ENCODE data around the gene MASTL. TPM values are rescaled to one million over a fixed set of nuclear protein-coding genes. Genes with fewer than 3 reads are reported as not detected.
"Not testable (repeated sequence)": the region's sequence is repeated elsewhere in the genome, so short reads cannot be mapped to it uniquely, and the experiment has no call there.

MASTL gene
- total and polyA plus RNA-seq, 5 donors = 1.4 to 3.5 (median 2.8) TPM

- H3K4me3 ChIP-seq (ENCODE audit: low read length) = peak overlapping the region; percentile 97
- peak in 1 of 3 donors; percentile 53 for DNase-seq
- H3K9me3 ChIP-seq (ENCODE audit: control insufficient read depth, low read length); H3K4me1 ChIP-seq (ENCODE audit: control insufficient read depth, insufficient read depth, low read length); H3K27ac ChIP-seq (ENCODE audit: low read length); H3K27me3 ChIP-seq (ENCODE audit: control insufficient read depth, insufficient read depth); ATAC-seq; intact Hi-C loops (cut with DNase I): not testable (repeated sequence)
- 88% methylated on average over 17 of the region's 17 CpGs for WGBS
Measured at GRCh38 chr10:27156566-27156965, 1.4 kb downstream of the MASTL start.

GRCh38 chr10:27157150-27157549 lies 2.0 kb downstream of the MASTL start:
- ATAC-seq (no peak), DNase-seq (no peak)
- Histone ChIP-seq H3K27ac (ENCODE audit: low read length) (no peak overlapping the region), H3K4me3 (ENCODE audit: low read length) (no peak overlapping the region), H3K9me3 (ENCODE audit: control insufficient read depth, low read length) (no peaks in the 10 kb centered on the region), H3K4me1 (ENCODE audit: control insufficient read depth, insufficient read depth, low read length) (no peaks in the 10 kb centered on the region), H3K27me3 (ENCODE audit: control insufficient read depth, insufficient read depth) (no peaks in the 10 kb centered on the region)
- 86% methylated on average over 2 of the region's 2 CpGs for WGBS
- intact Hi-C loops (cut with DNase I) = no loop called here

GRCh38 chr10:27158421-27158820 lies 3.3 kb downstream of the MASTL start:
- H3K4me3 ChIP-seq (ENCODE audit: low read length) = no peak overlapping the region
- no peaks in the 10 kb centered on the region for H3K4me1 ChIP-seq (ENCODE audit: control insufficient read depth, insufficient read depth, low read length)
- H3K9me3 ChIP-seq (ENCODE audit: control insufficient read depth, low read length) = no peaks in the 10 kb centered on the region
- no peaks in the 10 kb centered on the region for H3K27me3 ChIP-seq (ENCODE audit: control insufficient read depth, insufficient read depth)
- intact Hi-C loops (cut with DNase I) = no loop called here
- no peak for ATAC-seq
- no peak for DNase-seq
- H3K27ac ChIP-seq (ENCODE audit: low read length) = no peak overlapping the region

- Histone ChIP-seq H3K27ac (ENCODE audit: low read length) (no peak overlapping the region), H3K27me3 (ENCODE audit: control insufficient read depth, insufficient read depth) (no peaks in the 10 kb centered on the region), H3K4me3 (ENCODE audit: low read length) (no peak overlapping the region), H3K9me3 (ENCODE audit: control insufficient read depth, low read length) (no peaks in the 10 kb centered on the region), H3K4me1 (ENCODE audit: control insufficient read depth, insufficient read depth, low read length) (no peaks in the 10 kb centered on the region)
- intact Hi-C loops (cut with DNase I) = no loop called here
- DNase-seq = no peak
- WGBS = 96% methylated on average over 4 of the region's 4 CpGs
- no peak for ATAC-seq
Measured at GRCh38 chr10:27169849-27170248, 14.7 kb downstream of the MASTL start.

GRCh38 chr10:27188259-27188658 lies 33.1 kb downstream of the MASTL start:
- Histone ChIP-seq H3K27me3 (ENCODE audit: control insufficient read depth, insufficient read depth) (no peaks in the 10 kb centered on the region), H3K4me1 (ENCODE audit: control insufficient read depth, insufficient read depth, low read length) (no peaks in the 10 kb centered on the region), H3K9me3 (ENCODE audit: control insufficient read depth, low read length) (no peaks in the 10 kb centered on the region), H3K4me3 (ENCODE audit: low read length) (no peak overlapping the region), H3K27ac (ENCODE audit: low read length) (no peak overlapping the region)
- intact Hi-C loops (cut with DNase I) = no loop called here
- WGBS = 92% methylated on average over 1 of the region's 1 CpG
- DNase-seq (no peak), ATAC-seq (no peak)

- no peak for DNase-seq
- intact Hi-C loops (cut with DNase I) = no loop called here
- WGBS = 81% methylated on average over 4 of the region's 4 CpGs
Measured at GRCh38 chr10:27188897-27189296, 33.7 kb downstream of the MASTL start.

GRCh38 chr10:27190508-27190907 lies 35.4 kb downstream of the MASTL start:
- WGBS = 89% methylated on average over 2 of the region's 2 CpGs
- ATAC-seq = no peak
- H3K27ac ChIP-seq (ENCODE audit: low read length) = no peak overlapping the region

More at GRCh38 chr10:27188897-27189296, 33.7 kb downstream of the MASTL start:
- Histone ChIP-seq H3K27me3 (ENCODE audit: control insufficient read depth, insufficient read depth) (no peaks in the 10 kb centered on the region), H3K4me3 (ENCODE audit: low read length) (no peak overlapping the region), H3K27ac (ENCODE audit: low read length) (no peak overlapping the region), H3K4me1 (ENCODE audit: control insufficient read depth, insufficient read depth, low read length) (no peaks in the 10 kb centered on the region), H3K9me3 (ENCODE audit: control insufficient read depth, low read length) (no peaks in the 10 kb centered on the region)
- no peak for ATAC-seq

GRCh38 chr10:27192284-27192683 lies 37.1 kb downstream of the MASTL start:
- Histone ChIP-seq H3K9me3 (ENCODE audit: control insufficient read depth, low read length) (no peaks in the 10 kb centered on the region), H3K27me3 (ENCODE audit: control insufficient read depth, insufficient read depth) (no peaks in the 10 kb centered on the region), H3K4me3 (ENCODE audit: low read length) (no peak overlapping the region), H3K4me1 (ENCODE audit: control insufficient read depth, insufficient read depth, low read length) (no peaks in the 10 kb centered on the region), H3K27ac (ENCODE audit: low read length) (no peak overlapping the region)
- WGBS = 70% methylated on average over 3 of the region's 3 CpGs
- ATAC-seq (peak in 1 of 2 donors; percentile 68), DNase-seq (no peak)
- intact Hi-C loops (cut with DNase I) = no loop called here

More at GRCh38 chr10:27190508-27190907, 35.4 kb downstream of the MASTL start:
- DNase-seq = no peak
- Histone ChIP-seq H3K4me3 (ENCODE audit: low read length) (no peak overlapping the region), H3K27me3 (ENCODE audit: control insufficient read depth, insufficient read depth) (no peaks in the 10 kb centered on the region), H3K9me3 (ENCODE audit: control insufficient read depth, low read length) (no peaks in the 10 kb centered on the region), H3K4me1 (ENCODE audit: control insufficient read depth, insufficient read depth, low read length) (no peaks in the 10 kb centered on the region)
- intact Hi-C loops (cut with DNase I) = no loop called here

- intact Hi-C loops (cut with DNase I) = no loop called here
- H3K27ac ChIP-seq (ENCODE audit: low read length) = no peak overlapping the region
- 48% methylated on average over 2 of the region's 2 CpGs for whole genome bisulfite sequencing
- peak; percentile 52 to 62 for ATAC-seq
- no peaks in the 10 kb centered on the region for H3K9me3 ChIP-seq (ENCODE audit: control insufficient read depth, low read length)
- no peaks in the 10 kb centered on the region for H3K27me3 ChIP-seq (ENCODE audit: control insufficient read depth, insufficient read depth)
- no peaks in the 10 kb centered on the region for H3K4me1 ChIP-seq (ENCODE audit: control insufficient read depth, insufficient read depth, low read length)
- no peak overlapping the region for H3K4me3 ChIP-seq (ENCODE audit: low read length)
- DNase-seq = no peak
Measured at GRCh38 chr10:27197980-27198620, 42.9 kb downstream of the MASTL start.

- ATAC-seq (no peak), DNase-seq (no peak)
- H3K27me3 ChIP-seq (ENCODE audit: control insufficient read depth, insufficient read depth) = no peaks in the 10 kb centered on the region
- no peak overlapping the region for H3K27ac ChIP-seq (ENCODE audit: low read length)
- intact Hi-C loops (cut with DNase I) = no loop called here
- H3K4me1 ChIP-seq (ENCODE audit: control insufficient read depth, insufficient read depth, low read length) = no peaks in the 10 kb centered on the region
- WGBS = 87% methylated on average over 5 of the region's 5 CpGs
- H3K4me3 ChIP-seq (ENCODE audit: low read length) = no peak overlapping the region
- no peaks in the 10 kb centered on the region for H3K9me3 ChIP-seq (ENCODE audit: control insufficient read depth, low read length)
Measured at GRCh38 chr10:27203806-27204205, 48.7 kb downstream of the MASTL start.

GRCh38 chr10:27207350-27207749 lies 52.2 kb downstream of the MASTL start:
- no peaks in the 10 kb centered on the region for H3K9me3 ChIP-seq (ENCODE audit: control insufficient read depth, low read length)
- no peak overlapping the region for H3K4me3 ChIP-seq (ENCODE audit: low read length)
- intact Hi-C loops (cut with DNase I) = no loop called here
- no peak for DNase-seq
- 98% methylated on average over 2 of the region's 2 CpGs for WGBS
- no peak overlapping the region for H3K27ac ChIP-seq (ENCODE audit: low read length)
- H3K4me1 ChIP-seq (ENCODE audit: control insufficient read depth, insufficient read depth, low read length) = no peaks in the 10 kb centered on the region
- no peak for ATAC-seq
- no peaks in the 10 kb centered on the region for H3K27me3 ChIP-seq (ENCODE audit: control insufficient read depth, insufficient read depth)

GRCh38 chr10:27223964-27224363 lies 68.8 kb downstream of the MASTL start:
- Histone ChIP-seq H3K27me3 (ENCODE audit: control insufficient read depth, insufficient read depth) (no peaks in the 10 kb centered on the region), H3K4me1 (ENCODE audit: control insufficient read depth, insufficient read depth, low read length) (no peaks in the 10 kb centered on the region), H3K27ac (ENCODE audit: low read length) (no peak overlapping the region), H3K9me3 (ENCODE audit: control insufficient read depth, low read length) (no peaks in the 10 kb centered on the region), H3K4me3 (ENCODE audit: low read length) (no peak overlapping the region)
- ATAC-seq = peak in 1 of 2 donors; percentile 40
- DNase-seq = peak in 2 of 3 donors; percentile 25 to 51
- intact Hi-C loops (cut with DNase I) = no loop called here
- WGBS = 78% methylated on average over 5 of the region's 5 CpGs
